Activated naive CD8-positive, alpha-beta T cell treated with anti-CD3 and anti-CD28 coated beads for 36 hours (primary cell): ENCODE results near the gene SORL1-AS1.
"Not testable (repeated sequence)": the region's sequence is repeated elsewhere in the genome, so short reads cannot be mapped to it uniquely, and the experiment has no call there.

Experiments
- DNase-seq: peaks from one replicate; pipeline ENCODE4 v3.0.0; 2021
- H3K27ac Mint-ChIP-seq: one replicate; pipeline ENCODE4 v1.8.0; 2022; ENCODE audit warnings: mild to moderate bottlenecking, moderate library complexity, mixed read lengths
- H3K27me3 Mint-ChIP-seq: one replicate; pipeline ENCODE4 v1.8.0; 2022; ENCODE audit warnings: mild to moderate bottlenecking, mixed read lengths
- H3K36me3 Mint-ChIP-seq: one replicate; pipeline ENCODE4 v1.8.0; 2021; ENCODE audit warnings: mild to moderate bottlenecking, mixed read lengths
- H3K4me1 Mint-ChIP-seq: one replicate; pipeline ENCODE4 v1.8.0; 2021; ENCODE audit warnings: mixed read lengths
- H3K4me3 Mint-ChIP-seq: one replicate; pipeline ENCODE4 v1.8.0; 2022; ENCODE audit warnings: mild to moderate bottlenecking, moderate library complexity, mixed read lengths
- H3K9me3 Mint-ChIP-seq: one replicate; pipeline ENCODE4 v1.8.0; 2022; ENCODE audit warnings: mixed read lengths

SORL1-AS1 gene

DNA sequence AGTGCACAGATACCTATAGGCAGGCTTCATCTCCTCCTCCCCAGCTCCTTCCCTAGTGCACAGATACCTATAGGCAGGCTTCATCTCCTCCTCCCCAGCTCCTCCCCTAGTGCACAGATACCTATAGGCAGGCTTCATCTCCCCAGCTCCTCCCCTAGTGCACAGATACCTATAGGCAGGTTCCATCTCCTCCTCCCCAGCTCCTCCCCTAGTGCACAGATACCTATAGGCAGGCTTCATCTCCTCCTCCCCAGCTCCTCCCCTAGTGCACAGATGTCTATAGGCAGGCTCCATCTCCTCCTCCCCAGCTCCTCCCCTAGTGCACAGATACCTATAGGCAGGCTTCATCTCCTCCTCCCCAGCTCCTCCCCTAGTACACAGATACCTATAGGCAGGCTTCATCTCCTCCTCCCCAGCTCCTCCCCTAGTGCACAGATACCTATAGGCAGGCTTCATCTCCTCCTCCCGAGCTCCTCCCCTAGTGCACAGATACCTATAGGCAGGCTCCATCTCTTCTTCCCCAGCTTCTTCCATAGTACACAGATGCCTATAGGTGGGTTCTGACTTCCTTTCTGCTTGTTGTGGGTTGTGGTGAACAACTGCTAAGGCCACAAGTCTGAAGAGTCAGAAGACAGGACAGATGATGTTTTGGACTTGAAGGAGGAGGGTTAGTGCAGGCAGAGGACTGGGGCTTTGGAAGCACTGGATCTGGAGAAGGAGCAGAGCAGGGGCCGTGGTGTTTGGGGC, 28.9 kb upstream of the SORL1-AS1 start:
- peak; percentile 65 for DNase-seq
- Mint-ChIP-seq H3K27ac (peak overlapping the region; percentile 97), H3K4me1 (peaks cover 50% of the 10 kb centered on the region), H3K4me3 (peak overlapping the region; percentile 82), H3K36me3 (peaks cover 47% of the 10 kb centered on the region)
- not testable (repeated sequence) for H3K27me3 Mint-ChIP-seq, H3K9me3 Mint-ChIP-seq

DNA sequence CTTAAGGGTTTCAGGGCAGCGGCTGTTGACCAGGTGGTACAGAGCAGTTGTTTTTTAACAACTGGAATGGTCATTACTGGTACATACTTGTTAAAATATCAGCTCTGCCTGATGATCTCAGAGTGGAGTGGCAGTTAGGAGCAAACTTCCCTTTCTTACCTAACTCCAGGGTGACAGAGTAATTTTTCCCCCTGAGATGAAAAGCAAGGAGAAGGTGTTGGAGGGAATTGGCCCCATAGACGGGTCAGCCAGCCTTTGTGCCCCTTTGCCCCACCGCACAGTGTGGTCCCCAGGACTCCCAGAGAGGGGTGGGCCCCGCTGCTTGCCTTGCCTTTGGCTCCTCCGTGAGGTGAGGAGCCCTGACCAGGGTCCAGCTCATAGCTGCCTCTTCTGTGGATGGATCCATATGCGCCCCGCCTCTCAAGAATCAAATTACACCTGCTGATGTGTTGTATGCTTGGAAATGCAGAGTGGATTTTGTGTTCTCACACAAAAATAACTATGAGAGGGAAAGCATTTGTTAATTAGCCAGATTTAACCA, 27.0 kb upstream of the SORL1-AS1 start:
- H3K4me3 Mint-ChIP-seq = no peak overlapping the region
- DNase-seq = no peak
- H3K36me3 Mint-ChIP-seq = peaks cover 47% of the 10 kb centered on the region
- H3K9me3 Mint-ChIP-seq = no peaks in the 10 kb centered on the region
- peaks cover 59% of the 10 kb centered on the region for H3K4me1 Mint-ChIP-seq
- H3K27ac Mint-ChIP-seq = no peak overlapping the region
- no peaks in the 10 kb centered on the region for H3K27me3 Mint-ChIP-seq

DNA sequence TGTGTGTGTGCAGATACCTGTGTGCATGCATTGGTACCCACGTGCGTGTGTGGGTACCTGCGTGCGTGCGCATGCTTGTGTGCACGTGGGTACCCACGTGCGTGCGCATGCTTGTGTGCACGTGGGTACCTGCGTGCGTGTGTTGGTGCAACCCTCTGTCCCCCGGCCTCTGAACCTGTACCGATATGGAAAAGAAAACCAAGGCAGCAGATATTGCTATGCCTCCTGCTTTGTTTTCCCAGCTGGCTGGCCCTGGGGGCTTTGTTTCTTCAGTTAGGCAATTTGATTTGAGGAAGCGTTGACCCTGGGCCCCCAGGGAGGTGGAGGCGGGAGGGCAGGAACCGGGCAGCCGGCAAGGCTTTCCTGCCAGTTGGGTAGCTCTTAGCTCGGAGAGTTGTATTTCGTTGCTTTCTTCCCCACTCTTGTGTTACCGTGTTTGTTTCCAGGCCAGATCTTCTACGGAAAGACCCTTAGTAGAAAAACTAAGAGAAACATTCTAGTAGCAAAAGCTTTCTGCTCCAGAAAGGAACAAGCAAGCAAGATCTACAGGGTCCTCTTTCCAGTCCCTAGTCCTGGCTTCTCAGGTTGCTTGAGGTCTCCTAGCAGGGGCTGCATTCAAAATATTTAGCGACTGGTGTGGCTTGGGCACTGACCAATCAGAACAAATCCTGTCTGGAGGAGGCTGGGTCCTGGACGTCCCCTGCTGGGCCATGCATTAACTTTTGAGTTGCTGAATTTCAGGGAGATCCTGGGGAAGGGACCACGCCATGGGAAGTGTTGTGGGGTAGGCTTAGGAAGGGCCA, 26.3 kb upstream of the SORL1-AS1 start:
- peaks cover 60% of the 10 kb centered on the region for H3K4me1 Mint-ChIP-seq
- no peak overlapping the region for H3K27ac Mint-ChIP-seq
- DNase-seq = no peak
- H3K27me3 Mint-ChIP-seq = no peaks in the 10 kb centered on the region
- H3K36me3 Mint-ChIP-seq = peaks cover 45% of the 10 kb centered on the region
- no peak overlapping the region for H3K4me3 Mint-ChIP-seq
- H3K9me3 Mint-ChIP-seq = no peaks in the 10 kb centered on the region

DNA sequence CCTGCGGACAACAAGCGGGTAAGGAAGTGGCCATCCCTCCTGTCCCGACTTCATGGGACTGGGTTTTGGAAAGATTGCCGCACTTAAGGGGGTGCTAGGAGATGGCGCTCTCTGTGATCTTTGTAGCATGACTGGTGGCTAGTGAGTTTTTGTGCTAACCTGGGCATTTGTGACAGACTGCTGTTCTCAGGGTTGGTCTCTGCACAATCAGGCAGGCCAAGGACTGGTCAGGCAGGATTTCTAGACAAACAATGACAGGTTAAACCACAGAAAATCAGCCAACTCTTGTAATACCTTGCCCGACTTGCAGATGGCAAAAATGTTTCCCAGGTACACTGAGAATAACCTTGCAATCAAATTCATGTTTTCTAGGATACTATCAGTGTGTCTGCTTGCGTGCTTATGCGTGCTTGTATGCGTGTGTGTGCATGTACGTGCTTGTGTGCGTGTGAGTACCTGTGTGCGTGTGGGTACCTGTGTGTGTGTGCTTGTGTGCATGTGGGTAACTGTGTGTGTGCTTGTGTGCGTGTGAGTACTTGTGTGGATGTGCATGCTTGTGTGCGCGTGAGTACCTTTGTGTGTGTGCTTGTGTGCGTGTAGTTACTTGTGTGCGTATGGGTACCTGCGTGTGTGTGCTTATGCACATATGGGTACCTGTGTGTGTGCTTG, 25.6 kb upstream of the SORL1-AS1 start:
- H3K4me3 Mint-ChIP-seq = no peak overlapping the region
- no peak overlapping the region for H3K27ac Mint-ChIP-seq
- H3K4me1 Mint-ChIP-seq = peaks cover 58% of the 10 kb centered on the region
- H3K27me3 Mint-ChIP-seq = no peaks in the 10 kb centered on the region
- H3K9me3 Mint-ChIP-seq = no peaks in the 10 kb centered on the region
- peaks cover 39% of the 10 kb centered on the region for H3K36me3 Mint-ChIP-seq
- no peak for DNase-seq

DNA sequence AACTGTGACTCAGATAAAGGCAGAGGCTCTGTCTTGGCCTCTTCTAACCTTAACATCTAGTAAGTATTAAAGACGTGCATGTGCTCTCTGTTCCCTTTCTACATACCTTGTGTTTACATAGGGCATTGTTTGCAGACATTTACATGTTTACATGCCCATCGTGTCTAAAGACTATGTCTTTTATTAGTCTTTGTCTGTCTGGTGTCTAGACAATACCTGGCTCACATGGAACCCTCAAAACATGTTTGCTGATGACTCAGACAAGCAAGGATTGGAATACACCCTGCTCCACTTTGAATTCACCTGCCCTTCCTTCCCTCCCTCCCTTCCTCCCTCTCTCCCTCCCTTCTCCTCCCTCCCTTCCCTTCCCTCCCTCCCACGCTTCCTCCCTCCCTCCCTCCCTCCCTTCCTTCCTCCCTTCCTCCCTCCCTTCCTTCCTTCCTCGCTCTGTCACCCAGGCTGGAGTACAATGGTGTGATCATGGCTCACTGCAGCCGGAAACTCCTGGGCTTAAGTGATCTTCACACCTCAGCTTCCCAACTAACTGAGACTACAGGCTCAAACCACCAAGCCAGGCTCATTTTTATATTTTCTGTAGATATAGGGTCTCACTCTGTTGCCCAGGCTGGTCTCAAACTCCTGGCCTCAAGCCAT, 23.7 kb upstream of the SORL1-AS1 start:
- H3K36me3 Mint-ChIP-seq = peaks cover 52% of the 10 kb centered on the region
- H3K27me3 Mint-ChIP-seq = no peaks in the 10 kb centered on the region
- H3K27ac Mint-ChIP-seq = peak overlapping the region; percentile 55
- H3K9me3 Mint-ChIP-seq = no peaks in the 10 kb centered on the region
- no peak overlapping the region for H3K4me3 Mint-ChIP-seq
- H3K4me1 Mint-ChIP-seq = peaks cover 62% of the 10 kb centered on the region
- DNase-seq = no peak

DNA sequence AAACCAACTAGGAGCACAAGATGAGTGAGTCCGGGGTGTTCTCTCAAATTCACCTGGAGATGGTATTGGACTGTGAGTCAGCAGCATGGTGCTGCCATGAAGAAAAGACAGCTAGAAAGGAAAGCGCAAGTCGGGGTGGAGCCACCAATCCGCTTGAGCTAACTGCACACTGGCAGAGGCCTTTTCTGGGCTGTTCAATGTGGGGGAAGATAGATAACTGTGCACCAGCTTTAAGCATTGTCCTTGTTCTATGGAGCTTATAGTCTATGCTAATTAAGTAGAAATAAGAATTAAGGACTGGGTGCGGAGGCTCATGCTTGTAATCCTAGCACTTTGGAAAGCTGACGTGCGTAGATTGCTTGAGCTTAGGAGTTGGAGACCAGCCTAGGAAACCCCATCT, 21.9 kb upstream of the SORL1-AS1 start:
- no peak for DNase-seq
- peaks cover 71% of the 10 kb centered on the region for H3K4me1 Mint-ChIP-seq
- no peak overlapping the region for H3K4me3 Mint-ChIP-seq
- no peak overlapping the region for H3K27ac Mint-ChIP-seq
- peaks cover 2% of the 10 kb centered on the region for H3K9me3 Mint-ChIP-seq
- H3K27me3 Mint-ChIP-seq = no peaks in the 10 kb centered on the region
- H3K36me3 Mint-ChIP-seq = peaks cover 68% of the 10 kb centered on the region

DNA sequence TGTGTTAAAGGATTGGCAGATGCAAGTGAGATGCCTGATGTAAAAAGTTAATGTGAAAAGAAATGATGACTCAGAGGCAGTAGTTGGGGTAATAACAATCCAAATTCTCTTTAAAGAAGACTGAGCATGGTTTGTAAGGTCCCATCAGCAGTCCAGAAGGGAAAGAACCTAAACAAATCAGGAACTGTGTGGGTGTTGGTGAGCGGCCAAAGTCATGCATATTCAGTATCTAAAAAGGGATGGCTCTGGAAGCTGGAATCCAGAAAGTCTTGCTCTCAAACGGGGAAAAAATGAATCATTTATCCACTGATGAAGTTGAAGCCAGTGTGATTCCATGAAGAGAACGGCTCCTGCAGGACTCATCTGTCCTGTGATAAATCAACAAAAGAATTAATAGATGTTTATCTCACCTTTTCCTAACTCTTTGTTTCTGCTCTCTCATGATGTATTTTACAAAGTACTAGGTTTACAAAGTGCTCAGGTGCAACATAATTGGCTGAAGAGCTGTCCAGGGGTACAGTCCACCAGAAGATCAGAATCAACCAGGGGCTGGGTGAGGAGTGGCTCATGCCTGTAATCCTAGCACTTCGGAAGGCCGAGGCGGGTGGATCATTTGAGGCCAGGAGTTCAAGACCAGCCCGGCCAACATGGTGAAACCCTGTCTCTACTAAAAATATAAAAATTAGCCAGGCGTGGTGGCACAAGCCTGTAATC, 20.5 kb upstream of the SORL1-AS1 start:
- H3K27me3 Mint-ChIP-seq = no peaks in the 10 kb centered on the region
- H3K4me3 Mint-ChIP-seq = no peak overlapping the region
- H3K9me3 Mint-ChIP-seq = peaks cover 4% of the 10 kb centered on the region
- no peak for DNase-seq
- H3K4me1 Mint-ChIP-seq = peaks cover 82% of the 10 kb centered on the region
- H3K27ac Mint-ChIP-seq = peak overlapping the region; percentile 83
- peaks cover 69% of the 10 kb centered on the region for H3K36me3 Mint-ChIP-seq

DNA sequence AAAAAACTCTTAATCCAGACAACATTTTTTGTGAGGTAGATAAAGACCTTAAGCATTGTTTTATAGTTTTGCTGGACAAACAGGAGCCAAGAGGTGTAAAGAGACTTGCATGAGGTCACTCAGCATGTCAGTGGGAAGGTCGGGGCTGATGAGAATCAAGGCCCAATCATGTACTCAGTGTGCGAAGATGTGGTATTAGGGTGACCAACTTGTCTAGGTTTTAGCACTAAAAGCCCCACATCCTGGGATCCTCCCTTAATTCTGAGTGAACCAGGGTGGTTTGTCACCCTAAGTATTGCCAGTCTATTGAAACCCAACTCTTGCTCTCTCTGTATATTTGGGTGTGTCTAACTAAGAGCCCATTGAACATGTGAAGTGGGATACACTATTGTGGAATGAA, 19.5 kb upstream of the SORL1-AS1 start:
- H3K4me3 Mint-ChIP-seq = no peak overlapping the region
- no peaks in the 10 kb centered on the region for H3K27me3 Mint-ChIP-seq
- peaks cover 86% of the 10 kb centered on the region for H3K4me1 Mint-ChIP-seq
- H3K9me3 Mint-ChIP-seq = peaks cover 4% of the 10 kb centered on the region
- peak overlapping the region; percentile 83 for H3K27ac Mint-ChIP-seq
- H3K36me3 Mint-ChIP-seq = peaks cover 66% of the 10 kb centered on the region
- no peak for DNase-seq

DNA sequence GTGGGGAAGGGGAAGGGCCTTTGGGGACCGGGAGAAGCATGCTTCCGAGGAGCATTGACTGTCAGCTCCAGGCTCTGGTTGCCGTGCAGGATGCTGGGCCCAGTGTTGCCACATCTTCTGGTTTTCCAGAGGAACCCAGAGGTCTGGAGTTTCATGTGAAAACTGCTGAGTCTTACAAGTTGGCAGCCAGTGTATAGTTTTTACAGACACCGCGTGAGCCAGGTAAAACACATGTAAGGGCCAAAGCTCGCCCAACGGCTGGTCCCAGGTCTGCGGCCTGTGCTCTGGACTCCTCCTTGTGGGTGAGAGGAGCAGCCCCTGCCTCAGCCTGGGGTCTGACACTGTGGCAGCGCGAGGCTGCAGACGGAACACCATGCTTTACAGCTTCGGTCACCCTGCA, 18.4 kb upstream of the SORL1-AS1 start:
- Mint-ChIP-seq H3K27ac (peak overlapping the region; percentile 83), H3K36me3 (peaks cover 59% of the 10 kb centered on the region), H3K27me3 (no peaks in the 10 kb centered on the region), H3K4me1 (peaks cover 88% of the 10 kb centered on the region), H3K4me3 (no peak overlapping the region), H3K9me3 (peaks cover 4% of the 10 kb centered on the region)
- no peak for DNase-seq

DNA sequence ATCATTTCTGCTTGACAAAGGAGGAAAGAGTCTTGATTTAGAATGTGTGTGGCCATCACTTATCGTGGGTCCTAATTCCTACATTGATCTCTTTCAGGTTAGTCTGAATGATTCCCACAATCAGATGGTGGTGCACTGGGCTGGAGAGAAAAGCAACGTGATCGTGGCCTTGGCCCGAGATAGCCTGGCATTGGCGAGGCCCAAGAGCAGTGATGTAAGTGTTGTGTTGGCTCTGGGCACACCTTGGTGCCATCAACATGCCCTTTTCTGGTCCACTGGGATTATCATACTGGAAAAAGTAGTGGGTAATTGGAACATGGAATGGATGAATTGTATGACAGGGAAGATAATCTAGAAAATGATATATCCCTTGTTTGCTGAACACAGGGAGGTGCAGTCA, 17.1 kb upstream of the SORL1-AS1 start:
- no peak for DNase-seq
- H3K4me1 Mint-ChIP-seq = peaks cover 90% of the 10 kb centered on the region
- H3K4me3 Mint-ChIP-seq = no peak overlapping the region
- H3K27me3 Mint-ChIP-seq = no peaks in the 10 kb centered on the region
- H3K36me3 Mint-ChIP-seq = peaks cover 49% of the 10 kb centered on the region
- H3K27ac Mint-ChIP-seq = peak overlapping the region; percentile 99
- peaks cover 4% of the 10 kb centered on the region for H3K9me3 Mint-ChIP-seq

DNA sequence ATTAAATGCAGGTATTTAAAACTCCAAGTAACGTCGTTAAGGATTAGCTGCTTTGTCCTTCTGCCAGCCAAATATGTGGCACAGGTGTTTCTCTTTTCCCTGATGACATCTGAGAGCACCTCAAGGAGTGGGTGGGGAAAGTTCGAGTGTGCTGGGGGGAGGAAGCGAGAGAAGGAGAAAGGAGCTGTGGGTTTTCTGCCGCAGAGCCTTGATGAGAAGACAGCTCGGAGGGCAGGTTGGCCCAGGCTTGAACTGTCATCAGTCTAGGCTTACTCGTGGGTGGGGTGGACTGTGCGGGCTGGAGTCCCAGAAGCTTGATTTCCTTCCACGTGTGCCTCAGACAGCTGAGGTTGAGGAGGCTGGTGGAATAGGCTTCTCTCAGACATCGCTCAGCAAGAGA, 15.2 kb upstream of the SORL1-AS1 start:
- Mint-ChIP-seq H3K27me3 (no peaks in the 10 kb centered on the region), H3K4me1 (peaks cover 95% of the 10 kb centered on the region), H3K36me3 (peaks cover 41% of the 10 kb centered on the region), H3K9me3 (peaks cover 4% of the 10 kb centered on the region), H3K27ac (peak overlapping the region; percentile 99), H3K4me3 (peak overlapping the region; percentile 45)
- DNase-seq = peak; percentile 85

DNA sequence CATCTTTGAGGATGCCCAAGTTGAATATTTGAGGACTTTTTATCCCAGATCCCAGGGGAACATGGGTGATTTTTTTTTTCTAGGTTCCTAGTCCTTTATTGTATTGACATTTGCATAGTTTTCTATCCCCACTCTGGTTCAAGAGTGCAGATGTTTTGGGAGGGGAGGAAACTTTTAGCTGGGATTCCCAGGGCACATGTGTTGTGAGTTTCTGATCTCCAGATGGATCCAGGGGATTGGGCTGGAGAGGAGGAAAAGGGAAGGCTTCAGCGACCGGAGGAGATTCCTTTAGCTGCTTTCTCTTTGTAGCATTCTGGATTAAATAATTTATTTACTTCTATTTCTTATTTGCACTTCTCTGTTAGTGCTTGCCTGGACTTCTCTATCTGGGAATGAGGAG, 14.7 kb upstream of the SORL1-AS1 start:
- peaks cover 95% of the 10 kb centered on the region for H3K4me1 Mint-ChIP-seq
- H3K36me3 Mint-ChIP-seq = peaks cover 41% of the 10 kb centered on the region
- H3K4me3 Mint-ChIP-seq = peak overlapping the region; percentile 73
- no peaks in the 10 kb centered on the region for H3K27me3 Mint-ChIP-seq
- H3K9me3 Mint-ChIP-seq = peaks cover 4% of the 10 kb centered on the region
- DNase-seq = no peak
- H3K27ac Mint-ChIP-seq = peak overlapping the region; percentile 99

DNA sequence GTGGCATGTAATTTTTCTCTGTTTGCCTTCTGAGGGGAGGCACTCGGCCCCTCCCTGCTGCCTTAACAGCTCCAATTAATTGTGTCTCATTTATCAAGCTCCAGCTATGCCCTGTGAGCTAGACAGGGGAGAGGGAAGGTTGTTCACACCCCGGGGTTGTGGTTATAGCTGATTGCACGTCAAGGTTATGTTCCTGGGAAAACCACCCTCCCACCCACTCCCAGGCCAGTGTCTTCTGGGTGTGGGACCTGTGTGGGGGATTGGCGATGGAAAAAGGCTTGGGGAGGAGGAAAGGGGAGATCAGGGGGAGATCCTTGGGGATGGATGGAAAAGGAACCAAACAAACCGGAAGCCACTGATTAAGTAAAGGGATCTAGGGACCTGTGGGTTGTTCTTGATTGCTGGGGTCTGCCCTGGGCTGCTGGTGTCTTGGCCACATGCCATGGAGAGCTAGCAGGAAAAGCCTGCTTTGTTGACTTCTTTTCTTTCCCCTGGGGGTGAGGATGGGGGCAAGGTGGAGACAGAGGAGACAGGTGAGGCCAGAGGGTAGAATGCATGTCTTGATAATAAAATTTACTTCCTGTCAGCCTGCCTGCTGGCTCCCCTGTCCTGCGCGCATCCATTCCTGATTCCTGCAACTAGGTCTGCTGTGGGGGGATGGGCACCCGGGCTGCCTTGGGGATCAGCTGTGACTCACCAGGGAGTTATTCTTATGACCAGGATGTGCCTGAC, 13.5 kb upstream of the SORL1-AS1 start:
- Mint-ChIP-seq H3K4me1 (peaks cover 96% of the 10 kb centered on the region), H3K27ac (peak overlapping the region; percentile 99), H3K9me3 (peaks cover 4% of the 10 kb centered on the region), H3K36me3 (peaks cover 35% of the 10 kb centered on the region), H3K27me3 (no peaks in the 10 kb centered on the region), H3K4me3 (peak overlapping the region; percentile 73)
- DNase-seq = peak; percentile 65

DNA sequence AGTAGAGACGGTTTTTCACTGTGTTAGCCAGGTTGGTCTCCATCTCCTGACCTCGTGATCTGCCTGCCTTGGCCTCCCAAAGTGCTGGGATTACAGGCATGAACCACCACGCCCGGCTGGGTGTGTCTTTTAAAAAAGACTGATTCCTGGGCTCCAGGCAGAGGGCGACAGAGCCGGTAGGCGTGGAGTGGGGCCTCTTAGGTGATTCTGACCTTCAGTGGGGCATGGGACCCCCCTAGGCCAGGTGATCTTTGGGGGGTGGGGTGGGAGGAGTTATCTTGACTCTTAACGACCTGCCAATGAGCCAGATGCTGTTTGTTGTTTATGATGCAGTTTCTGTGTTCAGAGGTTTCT, 12.9 kb upstream of the SORL1-AS1 start:
- H3K27ac Mint-ChIP-seq = peak overlapping the region; percentile 99
- peak overlapping the region; percentile 73 for H3K4me3 Mint-ChIP-seq
- H3K27me3 Mint-ChIP-seq = no peaks in the 10 kb centered on the region
- DNase-seq = no peak
- H3K9me3 Mint-ChIP-seq = peaks cover 4% of the 10 kb centered on the region
- peaks cover 34% of the 10 kb centered on the region for H3K36me3 Mint-ChIP-seq
- peaks cover 96% of the 10 kb centered on the region for H3K4me1 Mint-ChIP-seq
